Measurements from ENCODE around the gene FUT7.

DNA sequence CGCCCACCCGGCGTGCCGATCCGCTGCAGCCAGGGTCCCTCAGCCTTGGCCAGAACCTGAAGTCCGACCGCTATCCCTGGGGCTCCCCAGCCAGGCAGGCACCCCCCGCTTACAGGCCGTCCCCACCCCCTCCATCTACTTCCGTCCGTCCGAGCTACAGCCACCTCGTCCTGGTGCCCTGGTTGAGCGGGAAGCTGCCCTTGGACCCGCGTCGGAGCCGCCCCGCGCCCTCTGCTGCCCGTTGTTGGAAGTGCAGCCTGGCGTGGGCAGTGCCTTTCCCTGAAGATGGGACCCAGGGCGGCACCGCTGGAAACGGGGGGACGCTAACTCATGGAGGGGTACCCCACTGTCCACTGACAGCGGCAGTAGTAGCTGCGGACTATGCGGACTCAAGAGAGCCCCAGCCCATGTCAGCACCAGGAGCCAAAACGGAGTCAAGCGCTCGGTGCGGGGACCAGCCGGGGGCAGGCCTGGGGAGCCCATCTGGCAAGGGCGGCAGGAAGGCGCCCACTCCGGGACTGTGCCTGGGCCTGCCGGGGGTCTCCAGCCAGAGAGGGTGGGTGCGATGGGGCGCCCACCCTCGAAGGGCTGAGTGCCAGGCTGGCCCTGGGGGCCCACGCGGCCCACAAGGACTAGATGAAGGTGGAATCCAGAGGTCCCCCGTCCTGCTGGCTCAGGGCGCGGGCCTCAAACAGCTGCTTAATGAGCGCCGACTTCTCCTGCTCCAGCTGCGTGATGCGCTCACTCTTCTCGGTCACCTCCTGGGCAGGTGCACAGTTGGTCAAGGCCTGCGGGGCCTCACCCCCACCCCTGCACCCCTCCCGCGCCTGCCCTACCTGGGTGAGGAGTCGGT, 32.4 kb upstream of the FUT7 start:
- TF ChIP-seq EZH2 (IDR thresholded peaks at IDR 0.05; ENCODE audit: borderline replicate concordance, low read length), result no peak
- TF ChIP-seq, protein P1, sequence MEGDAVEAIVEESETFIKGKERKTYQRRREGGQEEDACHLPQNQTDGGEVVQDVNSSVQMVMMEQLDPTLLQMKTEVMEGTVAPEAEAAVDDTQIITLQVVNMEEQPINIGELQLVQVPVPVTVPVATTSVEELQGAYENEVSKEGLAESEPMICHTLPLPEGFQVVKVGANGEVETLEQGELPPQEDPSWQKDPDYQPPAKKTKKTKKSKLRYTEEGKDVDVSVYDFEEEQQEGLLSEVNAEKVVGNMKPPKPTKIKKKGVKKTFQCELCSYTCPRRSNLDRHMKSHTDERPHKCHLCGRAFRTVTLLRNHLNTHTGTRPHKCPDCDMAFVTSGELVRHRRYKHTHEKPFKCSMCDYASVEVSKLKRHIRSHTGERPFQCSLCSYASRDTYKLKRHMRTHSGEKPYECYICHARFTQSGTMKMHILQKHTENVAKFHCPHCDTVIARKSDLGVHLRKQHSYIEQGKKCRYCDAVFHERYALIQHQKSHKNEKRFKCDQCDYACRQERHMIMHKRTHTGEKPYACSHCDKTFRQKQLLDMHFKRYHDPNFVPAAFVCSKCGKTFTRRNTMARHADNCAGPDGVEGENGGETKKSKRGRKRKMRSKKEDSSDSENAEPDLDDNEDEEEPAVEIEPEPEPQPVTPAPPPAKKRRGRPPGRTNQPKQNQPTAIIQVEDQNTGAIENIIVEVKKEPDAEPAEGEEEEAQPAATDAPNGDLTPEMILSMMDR (IDR thresholded peaks at IDR 0.05; ENCODE audit: low read length), result peak; percentile 80
